ENCODE measurements around the gene RBM27. TPM values are rescaled to one million over a fixed set of nuclear protein-coding genes. Genes with fewer than 3 reads are reported as not detected.

Gene RBM27
- total and polyA plus RNA-seq, 10 of the 15 experiments (the other 5 are each of a cell fraction or from before 2014, with no cell fraction given): 5.8 to 33.9 (median 16.9) TPM

DNA sequence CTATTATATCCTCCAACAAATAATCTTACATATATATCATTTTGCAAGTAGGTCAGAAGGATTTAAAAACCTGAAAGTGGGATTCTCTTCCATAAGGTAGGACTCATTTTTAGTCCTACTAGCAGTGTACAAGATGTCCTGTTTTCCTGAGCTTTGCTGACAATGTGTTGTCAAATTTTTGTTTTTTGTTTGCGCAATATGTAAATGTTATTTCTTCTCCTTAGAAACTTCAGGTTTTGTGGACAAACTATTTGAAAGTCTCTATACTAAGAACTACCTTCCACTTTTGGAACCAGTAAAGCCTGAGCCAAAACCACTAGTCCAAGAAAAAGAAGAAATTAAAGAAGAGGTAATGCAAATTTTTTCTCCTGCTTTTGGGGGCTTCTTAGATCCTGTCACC is 19.8 kb downstream of the RBM27 start (continued):
- TF ChIP-seq, protein P1, sequence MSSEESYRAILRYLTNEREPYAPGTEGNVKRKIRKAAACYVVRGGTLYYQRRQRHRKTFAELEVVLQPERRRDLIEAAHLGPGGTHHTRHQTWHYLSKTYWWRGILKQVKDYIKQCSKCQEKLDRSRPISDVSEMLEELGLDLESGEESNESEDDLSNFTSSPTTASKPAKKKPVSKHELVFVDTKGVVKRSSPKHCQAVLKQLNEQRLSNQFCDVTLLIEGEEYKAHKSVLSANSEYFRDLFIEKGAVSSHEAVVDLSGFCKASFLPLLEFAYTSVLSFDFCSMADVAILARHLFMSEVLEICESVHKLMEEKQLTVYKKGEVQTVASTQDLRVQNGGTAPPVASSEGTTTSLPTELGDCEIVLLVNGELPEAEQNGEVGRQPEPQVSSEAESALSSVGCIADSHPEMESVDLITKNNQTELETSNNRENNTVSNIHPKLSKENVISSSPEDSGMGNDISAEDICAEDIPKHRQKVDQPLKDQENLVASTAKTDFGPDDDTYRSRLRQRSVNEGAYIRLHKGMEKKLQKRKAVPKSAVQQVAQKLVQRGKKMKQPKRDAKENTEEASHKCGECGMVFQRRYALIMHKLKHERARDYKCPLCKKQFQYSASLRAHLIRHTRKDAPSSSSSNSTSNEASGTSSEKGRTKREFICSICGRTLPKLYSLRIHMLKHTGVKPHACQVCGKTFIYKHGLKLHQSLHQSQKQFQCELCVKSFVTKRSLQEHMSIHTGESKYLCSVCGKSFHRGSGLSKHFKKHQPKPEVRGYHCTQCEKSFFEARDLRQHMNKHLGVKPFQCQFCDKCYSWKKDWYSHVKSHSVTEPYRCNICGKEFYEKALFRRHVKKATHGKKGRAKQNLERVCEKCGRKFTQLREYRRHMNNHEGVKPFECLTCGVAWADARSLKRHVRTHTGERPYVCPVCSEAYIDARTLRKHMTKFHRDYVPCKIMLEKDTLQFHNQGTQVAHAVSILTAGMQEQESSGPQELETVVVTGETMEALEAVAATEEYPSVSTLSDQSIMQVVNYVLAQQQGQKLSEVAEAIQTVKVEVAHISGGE (CRISPR knock-in tag; IDR thresholded peaks at IDR 0.05): no peak
- TF ChIP-seq BCL11A (IDR thresholded peaks at IDR 0.05; ENCODE audit: low read depth, low read length): no peak

DNA sequence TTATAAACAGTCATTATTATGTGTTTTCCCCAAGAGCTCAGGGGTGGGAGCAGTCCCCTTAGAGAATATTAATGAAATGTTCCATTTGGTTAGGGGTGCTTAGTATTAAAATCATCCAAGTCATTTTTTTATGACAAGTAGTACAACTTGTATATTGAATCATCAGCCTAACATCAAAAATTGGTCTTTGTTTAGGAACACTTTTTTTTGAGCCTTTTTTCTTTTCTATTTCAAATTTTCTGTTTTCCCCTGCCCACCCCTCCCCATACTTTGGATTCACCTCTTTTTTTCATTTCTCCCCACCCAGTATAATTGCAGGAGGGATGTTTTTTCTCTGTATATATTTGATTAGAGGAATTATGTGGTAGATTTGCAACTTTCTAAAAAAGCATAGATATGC is 25.8 kb downstream of the RBM27 start:
- BruUV-seq (replicated peaks): no TSS peak
- TF ChIP-seq ZNF217 (IDR thresholded peaks at IDR 0.05): no peak
- Histone ChIP-seq H3K9ac (ENCODE audit: control insufficient read depth, insufficient read depth, low read length) (no peak overlapping the region), H3K27me3 (replicated peaks in 1 of 2; ENCODE audit: control insufficient read depth in 2 of 2, insufficient read depth in 2 of 2, low read length in 1 of 2) (no peaks in the 10 kb centered on the region), H3K27ac (ENCODE audit: control insufficient read depth, insufficient read depth) (no peak overlapping the region), H3K9me3 (replicated peaks; ENCODE audit: control insufficient read depth, insufficient read depth, low read length) (no peaks in the 10 kb centered on the region), H3K4me3 (no peak overlapping the region), H3K4me1 (ENCODE audit: control insufficient read depth, insufficient read depth, low read length) (no peaks in the 10 kb centered on the region), H3K79me2 (ENCODE audit: control insufficient read depth, insufficient read depth, low read length) (no peaks in the 10 kb centered on the region; the same call in 1 of the 2 replicates), H3K4me2 (ENCODE audit: control insufficient read depth, insufficient read depth) (no peak overlapping the region), H3K36me3 (ENCODE audit: control insufficient read depth in 2 of 2, insufficient read depth in 2 of 2, low read length in 1 of 2) (peaks cover 3 to 13% of the 10 kb centered on the region in 2 experiments), H4K20me1 (ENCODE audit: control insufficient read depth, insufficient read depth) (no peaks in the 10 kb centered on the region), H2AFZ (ENCODE audit: control insufficient read depth, low read depth, low read length) (no peak overlapping the region)
- ChIA-PET RAD21 (ENCODE audit: unreplicated experiment) (no interaction called here), SMC1A (ENCODE audit: uncharacterized antibody, unreplicated experiment) (no interaction called here), POLR2A (no interaction called here), CTCF (no interaction called here)
- no peak for ATAC-seq
- FAIRE-seq: no peak
- DNase-seq (ENCODE audit: low read depth, low spot score): no peak
- in situ Hi-C loops (cut with MboI): no loop called here
- intact Hi-C loops (cut with micrococcal nuclease; ENCODE audit: unreplicated experiment): no loop called here

DNA sequence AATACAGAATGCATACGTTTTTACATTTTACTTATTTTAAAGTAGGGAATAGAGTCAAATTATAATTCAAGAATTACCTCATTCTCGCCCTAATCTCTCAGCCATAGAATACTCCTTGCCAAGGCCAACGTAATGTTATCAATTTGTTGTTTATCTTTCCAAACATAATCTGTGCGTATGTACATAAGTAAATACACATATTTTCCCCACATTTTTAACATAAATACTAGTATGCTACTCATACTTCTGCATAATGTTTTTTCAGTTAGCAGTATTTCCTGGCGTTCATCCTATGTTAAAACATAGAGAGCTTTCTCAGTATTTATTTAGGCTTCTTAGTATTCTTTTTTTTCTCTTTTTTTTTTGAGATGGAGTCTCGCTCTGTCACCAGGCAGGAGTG is 28.8 kb downstream of the RBM27 start:
- ChIA-PET POLR2A (interaction anchor here (0.6 kb wide), 1 partner anchor 48 kb away, joined by 4 read pairs; no protein-coding TSS in a partner anchor), CTCF (no interaction called here), RAD21 (ENCODE audit: unreplicated experiment) (no interaction called here), SMC1A (ENCODE audit: uncharacterized antibody, unreplicated experiment) (no interaction called here)
- FAIRE-seq: no peak
- Histone ChIP-seq H4K20me1 (ENCODE audit: control insufficient read depth, insufficient read depth) (no peaks in the 10 kb centered on the region), H3K9me3 (replicated peaks; ENCODE audit: control insufficient read depth, insufficient read depth, low read length) (no peaks in the 10 kb centered on the region), H3K4me1 (ENCODE audit: control insufficient read depth, insufficient read depth, low read length) (no peaks in the 10 kb centered on the region), H3K4me3 (no peak overlapping the region), H3K27ac (ENCODE audit: control insufficient read depth, insufficient read depth) (no peak overlapping the region), H3K4me2 (ENCODE audit: control insufficient read depth, insufficient read depth) (no peak overlapping the region), H3K9ac (ENCODE audit: control insufficient read depth, insufficient read depth, low read length) (no peak overlapping the region), H3K36me3 (ENCODE audit: control insufficient read depth in 2 of 2, insufficient read depth in 2 of 2, low read length in 1 of 2) (peaks cover 1 to 15% of the 10 kb centered on the region in 2 experiments), H3K27me3 (replicated peaks in 1 of 2; ENCODE audit: control insufficient read depth in 2 of 2, insufficient read depth in 2 of 2, low read length in 1 of 2) (no peaks in the 10 kb centered on the region), H3K79me2 (ENCODE audit: control insufficient read depth, insufficient read depth, low read length) (no peaks in the 10 kb centered on the region), H2AFZ (ENCODE audit: control insufficient read depth, low read depth, low read length) (no peak overlapping the region)
- intact Hi-C loops (cut with micrococcal nuclease; ENCODE audit: unreplicated experiment): no loop called here
- BruUV-seq (replicated peaks): no TSS peak
- in situ Hi-C loops (cut with MboI): no loop called here
- DNase-seq (ENCODE audit: low read depth, low spot score): no peak
- no peak for ATAC-seq
- 89% methylated on average over 6 of the region's 6 CpGs for WGBS (ENCODE audit: insufficient coverage, insufficient replicate concordance, low lambda C conversion rate, missing lambda C conversion rate)
- TF ChIP-seq RUNX3 (IDR thresholded peaks at IDR 0.05; ENCODE audit: low read length) (no peak), MTA2 (IDR thresholded peaks at IDR 0.05; ENCODE audit: low read depth) (no peak), CHD2 (IDR thresholded peaks at IDR 0.05; ENCODE audit: borderline replicate concordance, low read depth, low read length) (no peak), KLF5 (IDR thresholded peaks at IDR 0.05; ENCODE audit: partially characterized antibody) (no peak), NFXL1 (IDR thresholded peaks at IDR 0.05; ENCODE audit: borderline replicate concordance) (no peak), TBL1XR1 (IDR thresholded peaks at IDR 0.05; ENCODE audit: low read depth, low read length) (no peak), ZNF217 (IDR thresholded peaks at IDR 0.05) (no peak), RELA (IDR thresholded peaks at IDR 0.05; ENCODE audit: borderline replicate concordance, partially characterized antibody) (no peak), EP300 (IDR thresholded peaks at IDR 0.05; ENCODE audit: borderline replicate concordance in 1 of 2, control insufficient read depth in 1 of 2, low read depth in 2 of 2, low read length in 2 of 2) (no peak)
